ENCODE data around the gene ACTR6.

ACTR6 gene

GRCh38 chr12:100164153-100164704 is 36.4 kb upstream of the ACTR6 start:
- TF ChIP-seq ZFP30 (CRISPR knock-in tag; IDR thresholded peaks at IDR 0.05) (peak; percentile 26; the same call in 1 of the 2 replicates), POU6F1 (CRISPR knock-in tag; IDR thresholded peaks at IDR 0.05; ENCODE audit: borderline replicate concordance, low read depth) (no peak), SNAI2 (CRISPR knock-in tag; IDR thresholded peaks at IDR 0.05) (no peak), ESRRG (CRISPR knock-in tag; IDR thresholded peaks at IDR 0.05) (no peak)
- no peak for ATAC-seq

- ATAC-seq: no peak
- TF ChIP-seq ZNF8 (CRISPR knock-in tag; IDR thresholded peaks at IDR 0.05) (no peak), PATZ1 (CRISPR knock-in tag; IDR thresholded peaks at IDR 0.05; ENCODE audit: borderline replicate concordance) (no peak), ARNTL (CRISPR knock-in tag; IDR thresholded peaks at IDR 0.05; ENCODE audit: borderline replicate concordance, low read depth) (no peak), BACH2 (CRISPR knock-in tag; IDR thresholded peaks at IDR 0.05; ENCODE audit: borderline replicate concordance) (no peak), POU6F1 (CRISPR knock-in tag; IDR thresholded peaks at IDR 0.05; ENCODE audit: borderline replicate concordance, low read depth) (no peak), ZFP30 (CRISPR knock-in tag; IDR thresholded peaks at IDR 0.05) (no peak)
Measured at GRCh38 chr12:100165356-100165755, 35.3 kb upstream of the ACTR6 start.

GRCh38 chr12:100166232-100166631 is 34.4 kb upstream of the ACTR6 start:
- TF ChIP-seq ZFP3 (CRISPR knock-in tag; IDR thresholded peaks at IDR 0.05) (no peak), POU6F1 (CRISPR knock-in tag; IDR thresholded peaks at IDR 0.05; ENCODE audit: borderline replicate concordance, low read depth) (no peak), TSHZ2 (CRISPR knock-in tag; IDR thresholded peaks at IDR 0.05) (no peak), ARNTL (CRISPR knock-in tag; IDR thresholded peaks at IDR 0.05; ENCODE audit: borderline replicate concordance, low read depth) (no peak), GLIS3 (CRISPR knock-in tag; IDR thresholded peaks at IDR 0.05) (no peak), CSDC2 (CRISPR knock-in tag; IDR thresholded peaks at IDR 0.05) (no peak)
- no peak for ATAC-seq

GRCh38 chr12:100168562-100168961 is 32.1 kb upstream of the ACTR6 start:
- no peak for ATAC-seq
- TF ChIP-seq ZFP3 (CRISPR knock-in tag; IDR thresholded peaks at IDR 0.05) (no peak), CREB5 (CRISPR knock-in tag; IDR thresholded peaks at IDR 0.05; ENCODE audit: low read depth) (no peak), CSRNP3 (CRISPR knock-in tag; IDR thresholded peaks at IDR 0.05) (no peak), PPARA (CRISPR knock-in tag; IDR thresholded peaks at IDR 0.05; ENCODE audit: borderline replicate concordance) (no peak), TOX (CRISPR knock-in tag; IDR thresholded peaks at IDR 0.05; ENCODE audit: borderline replicate concordance) (no peak), PATZ1 (CRISPR knock-in tag; IDR thresholded peaks at IDR 0.05; ENCODE audit: borderline replicate concordance) (no peak), TSHZ2 (CRISPR knock-in tag; IDR thresholded peaks at IDR 0.05) (no peak)
